GM23338 (cell line): ENCODE data around the gene KRT75. TPM values are rescaled to one million over a fixed set of nuclear protein-coding genes. Genes with fewer than 3 reads are reported as not detected.
A peak's percentile ranks its signal among the peaks of the same experiment; 100 is the strongest.
"Not testable (repeated sequence)": the region's sequence is repeated elsewhere in the genome, so short reads cannot be mapped to it uniquely, and the experiment has no call there.

Experiments
- ATAC-seq: fragments of 200-7000 bp; cut with Tn5 transposase; 3 replicates; pipeline ENCODE4 v1.9.1; 2020
- DNase-seq: peaks from one replicate; pipeline ENCODE4 v3.0.0-alpha.2; 2015; ENCODE audit warnings: low spot score
- H2AFZ ChIP-seq: fragments of 200-600 bp; sonication (generic); 2 replicates; pipeline ENCODE4 v1.8.0; 2016; ENCODE audit warnings: antibody characterized with exemption, mild to moderate bottlenecking, moderate library complexity
- H3F3A ChIP-seq: fragments of 200-600 bp; sonication (generic); replicated peaks from 2 replicates; pipeline ENCODE4 v1.8.0; 2017; ENCODE audit warnings: antibody characterized with exemption, mixed run types, low read depth
- H3K27ac ChIP-seq: fragments of 200-600 bp; sonication (generic); 2 replicates; pipeline ENCODE4 v1.6.1; 2016; ENCODE audit warnings: low read depth
- H3K27me3 ChIP-seq: fragments of 200-600 bp; sonication (generic); 2 replicates; pipeline ENCODE4 v1.8.0; 2016; ENCODE audit warnings: mild to moderate bottlenecking, mixed run types, moderate library complexity; ENCODE audit not compliant: insufficient read depth
- H3K36me3 ChIP-seq: fragments of 200-600 bp; sonication (generic); 2 replicates; pipeline ENCODE4 v1.8.0; 2016; ENCODE audit warnings: mild to moderate bottlenecking; ENCODE audit not compliant: insufficient read depth
- H3K4me1 ChIP-seq: fragments of 200-600 bp; sonication (generic); 2 replicates; pipeline ENCODE4 v1.8.0; 2016; ENCODE audit warnings: mild to moderate bottlenecking, moderate library complexity; ENCODE audit not compliant: insufficient read depth
- H3K4me2 ChIP-seq: fragments of 200-600 bp; sonication (generic); 2 replicates; pipeline ENCODE4 v1.7.1; 2017; ENCODE audit warnings: mixed run types
- H3K4me3 ChIP-seq: fragments of 200-600 bp; sonication (generic); 2 replicates; pipeline ENCODE4 v1.6.1; 2016; ENCODE audit warnings: mixed run types
- H3K79me2 ChIP-seq: fragments of 200-600 bp; sonication (generic); replicated peaks from 2 replicates; pipeline ENCODE4 v1.8.0; 2017; ENCODE audit warnings: mild to moderate bottlenecking; ENCODE audit not compliant: insufficient read depth
- H3K9me2 ChIP-seq: fragments of 200-600 bp; sonication (generic); 2 replicates; pipeline ENCODE4 v1.8.0; 2017; ENCODE audit not compliant: insufficient read depth
- H4K20me1 ChIP-seq: fragments of 200-600 bp; sonication (generic); replicated peaks from 2 replicates; pipeline ENCODE4 v1.8.0; 2017; ENCODE audit warnings: mild to moderate bottlenecking; ENCODE audit not compliant: insufficient read depth
- H3K27ac Mint-ChIP-seq: 2 replicates; pipeline ENCODE4 v1.8.0; 2020; ENCODE audit warnings: inconsistent platforms, mild to moderate bottlenecking, moderate library complexity, mixed read lengths
- H3K27me3 Mint-ChIP-seq: 3 replicates; pipeline ENCODE4 v1.8.0; 2022; ENCODE audit warnings: low read depth, mild to moderate bottlenecking, moderate library complexity, mixed read lengths, inconsistent platforms; ENCODE audit not compliant: insufficient read depth, poor library complexity
- H3K36me3 Mint-ChIP-seq: 3 replicates; pipeline ENCODE4 v1.8.0; 2021; ENCODE audit warnings: low read depth, mild to moderate bottlenecking, inconsistent platforms, moderate library complexity, mixed read lengths
- H3K4me1 Mint-ChIP-seq: 3 replicates; pipeline ENCODE4 v1.8.0; 2020; ENCODE audit warnings: mild to moderate bottlenecking, inconsistent platforms, mixed read lengths
- H3K4me3 Mint-ChIP-seq: 3 replicates; pipeline ENCODE4 v1.8.0; 2021; ENCODE audit warnings: moderate library complexity, mild to moderate bottlenecking, inconsistent platforms, mixed read lengths
- H3K9me3 Mint-ChIP-seq: 3 replicates; pipeline ENCODE4 v1.8.0; 2020; ENCODE audit warnings: moderate library complexity, mild to moderate bottlenecking, inconsistent platforms, mixed read lengths
- CTCF ChIP-seq, 2 experiments: fragments of 200-600 bp in 1 of 2; sonication (generic) in 1 of 2; conservative IDR thresholded peaks; 2 replicates each; pipeline versions ENCODE4 v1.5.1 to v1.6.1; 2016 to 2017; ENCODE audit warnings: antibody characterized with exemption in 2 of 2, low read depth in 2 of 2, mild to moderate bottlenecking in 2 of 2, moderate library complexity in 1 of 2
- ZNF114 ChIP-seq: fragments of 250-450 bp; sonication (Bioruptor Pico); IDR thresholded peaks from 2 replicates; pipeline ENCODE4 v1.5.0; 2020; ENCODE audit warnings: mild to moderate bottlenecking, moderate library complexity
- ZNF331 ChIP-seq: fragments of 250-450 bp; sonication (Bioruptor Pico); IDR thresholded peaks from 2 replicates; pipeline ENCODE4 v1.5.0; 2020; ENCODE audit warnings: low read depth, mild to moderate bottlenecking, moderate library complexity
- ZNF462 ChIP-seq: fragments of 250-450 bp; sonication (Bioruptor Pico); IDR thresholded peaks from 2 replicates; pipeline ENCODE4 v1.5.0; 2020; ENCODE audit warnings: mild to moderate bottlenecking, moderate library complexity
- polyA plus RNA-seq: library from polyadenylated mRNA; unstranded; fragments of >200 nt; fragmentation: Nextera tagmentation; extraction: Ambion mirVana; gene quantifications from 2 replicates; pipeline ENCODE4 v1.2.1, GENCODE V29; 2016
- total RNA-seq: library from RNA; depleted of rRNA; stranded (reverse); fragments of >200 nt; shearing (Covaris generic); gene quantifications from 2 replicates; pipeline ENCODE4 v1.2.3, GENCODE V29; 2014

KRT75 gene
- total and polyA plus RNA-seq, 2 experiments from 2014 or later, result not detected

GRCh38 chr12:52411815-52412214 lies 22.4 kb downstream of the KRT75 start (continued):
- TF ChIP-seq ZNF462 (CRISPR knock-in tag) (no peak), ZNF114 (CRISPR knock-in tag) (no peak)

GRCh38 chr12:52410589-52411248 lies 23.5 kb downstream of the KRT75 start:
- not testable (repeated sequence) for H3K36me3 ChIP-seq, H2AFZ ChIP-seq, H3K36me3 Mint-ChIP-seq, H3K9me2 ChIP-seq, ATAC-seq, H3K27me3 ChIP-seq, H3K27ac ChIP-seq, H3K4me3 Mint-ChIP-seq, H4K20me1 ChIP-seq, H3K4me3 ChIP-seq, H3K27ac Mint-ChIP-seq, H3K4me2 ChIP-seq, H3F3A ChIP-seq, H3K79me2 ChIP-seq, H3K4me1 Mint-ChIP-seq, H3K27me3 Mint-ChIP-seq, H3K4me1 ChIP-seq, DNase-seq
- peaks cover 25% of the 10 kb centered on the region for H3K9me3 Mint-ChIP-seq

GRCh38 chr12:52407918-52408317 lies 26.3 kb downstream of the KRT75 start:
- TF ChIP-seq ZNF331 (CRISPR knock-in tag) (no peak), CTCF (conservative IDR thresholded peaks at IDR 0.05; ENCODE audit: low read depth in 2 of 2) (peak; percentile 15 to 45; a peak in 3 of 4 replicates)
- no peaks in the 10 kb centered on the region for H3K36me3 ChIP-seq
- no peak for ATAC-seq
- Mint-ChIP-seq H3K36me3 (peaks cover 7% of the 10 kb centered on the region), H3K27ac (no peak overlapping the region), H3K27me3 (peaks cover 4% of the 10 kb centered on the region), H3K4me1 (peaks cover 5% of the 10 kb centered on the region), H3K9me3 (peaks cover 25% of the 10 kb centered on the region), H3K4me3 (no peak overlapping the region)
- H3K27ac ChIP-seq, result no peak overlapping the region
- no peak overlapping the region for H3K4me3 ChIP-seq
- DNase-seq, result no peak
- H3K4me1 ChIP-seq, result no peaks in the 10 kb centered on the region
- H3K27me3 ChIP-seq, result no peaks in the 10 kb centered on the region
- no peaks in the 10 kb centered on the region for H3K9me2 ChIP-seq
- H2AFZ ChIP-seq, result no peak overlapping the region
- H3F3A ChIP-seq, result no peaks in the 10 kb centered on the region
- no peaks in the 10 kb centered on the region for H3K79me2 ChIP-seq
- H4K20me1 ChIP-seq, result no peaks in the 10 kb centered on the region
- H3K4me2 ChIP-seq, result no peak overlapping the region
